ENCODE data around the gene PGBD5.
A peak's percentile ranks its signal among the peaks of the same experiment; 100 is the strongest.

The PGBD5 gene

DNA sequence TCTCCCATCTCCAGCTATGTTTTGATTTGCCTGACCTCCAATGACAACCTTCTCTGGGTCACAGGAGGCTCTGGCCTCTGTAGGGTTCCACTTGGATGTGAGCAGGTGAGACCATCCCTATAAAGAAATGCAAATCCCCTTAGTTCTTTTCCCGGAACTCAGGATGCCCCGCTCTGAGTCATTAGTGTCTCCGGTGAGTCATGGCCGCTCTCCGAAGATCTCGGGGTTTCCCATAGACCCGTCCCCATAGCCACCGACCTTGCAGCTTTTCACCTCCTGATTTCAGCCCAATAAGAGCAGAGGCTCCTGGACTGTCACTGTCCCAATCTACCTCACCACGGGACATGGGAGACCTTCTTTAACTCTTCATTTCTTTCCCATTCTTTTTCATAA, 98.2 kb downstream of the PGBD5 start:
- no peak overlapping the region for H3K4me3 ChIP-seq (replicated peaks; ENCODE audit: low read depth, low read length)
- no peak for DNase-seq (ENCODE audit: low read depth)
- TF ChIP-seq, protein P1, sequence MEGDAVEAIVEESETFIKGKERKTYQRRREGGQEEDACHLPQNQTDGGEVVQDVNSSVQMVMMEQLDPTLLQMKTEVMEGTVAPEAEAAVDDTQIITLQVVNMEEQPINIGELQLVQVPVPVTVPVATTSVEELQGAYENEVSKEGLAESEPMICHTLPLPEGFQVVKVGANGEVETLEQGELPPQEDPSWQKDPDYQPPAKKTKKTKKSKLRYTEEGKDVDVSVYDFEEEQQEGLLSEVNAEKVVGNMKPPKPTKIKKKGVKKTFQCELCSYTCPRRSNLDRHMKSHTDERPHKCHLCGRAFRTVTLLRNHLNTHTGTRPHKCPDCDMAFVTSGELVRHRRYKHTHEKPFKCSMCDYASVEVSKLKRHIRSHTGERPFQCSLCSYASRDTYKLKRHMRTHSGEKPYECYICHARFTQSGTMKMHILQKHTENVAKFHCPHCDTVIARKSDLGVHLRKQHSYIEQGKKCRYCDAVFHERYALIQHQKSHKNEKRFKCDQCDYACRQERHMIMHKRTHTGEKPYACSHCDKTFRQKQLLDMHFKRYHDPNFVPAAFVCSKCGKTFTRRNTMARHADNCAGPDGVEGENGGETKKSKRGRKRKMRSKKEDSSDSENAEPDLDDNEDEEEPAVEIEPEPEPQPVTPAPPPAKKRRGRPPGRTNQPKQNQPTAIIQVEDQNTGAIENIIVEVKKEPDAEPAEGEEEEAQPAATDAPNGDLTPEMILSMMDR (IDR thresholded peaks at IDR 0.05; ENCODE audit: low read length, missing control alignments): no peak

DNA sequence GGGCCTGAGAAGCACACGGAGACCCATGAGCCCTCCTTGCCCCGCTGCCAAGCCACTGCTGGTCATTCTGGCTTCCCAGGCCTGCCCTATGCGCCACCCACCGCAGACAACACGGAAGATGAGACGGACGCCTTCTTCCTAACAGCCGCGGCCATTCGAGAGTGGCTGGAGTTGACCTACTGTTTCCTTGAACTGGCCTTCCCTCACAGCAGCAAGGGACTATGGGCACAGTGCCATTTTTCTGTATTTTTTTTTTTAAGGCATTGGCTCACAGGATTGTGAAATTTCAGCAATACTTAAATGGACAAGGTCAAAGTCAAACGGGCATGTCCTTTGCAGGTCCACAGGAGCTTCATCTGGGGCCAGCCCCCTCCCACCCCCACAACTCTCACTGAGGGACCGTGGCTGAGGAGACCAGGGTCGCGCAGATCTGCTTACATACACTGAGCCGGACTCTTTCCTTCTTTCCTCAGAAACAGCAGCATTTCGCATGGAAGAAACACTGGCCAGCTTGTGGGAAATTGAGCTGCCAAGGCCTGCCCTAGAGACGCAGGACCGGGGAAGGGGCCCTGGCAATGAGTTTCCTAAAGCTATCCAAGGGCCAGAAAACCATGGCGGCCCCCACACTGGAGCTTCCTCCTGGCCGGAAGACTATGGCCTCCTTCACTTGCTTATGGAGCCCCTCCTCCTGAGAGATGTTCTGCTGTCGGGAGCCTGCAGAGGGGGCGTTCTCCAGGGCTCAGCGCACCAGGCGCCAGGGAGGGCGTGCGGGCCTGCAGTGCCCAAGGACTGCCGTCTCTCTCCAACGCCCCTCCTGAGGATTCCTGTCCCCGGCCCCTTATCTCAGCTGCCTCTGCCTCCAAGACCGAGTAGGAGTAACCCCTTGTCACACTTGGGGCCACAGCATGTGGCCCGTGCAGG, 98.9 kb downstream of the PGBD5 start:
- DNase-seq (ENCODE audit: low read depth): peak; percentile 46
- no peak overlapping the region for H3K4me3 ChIP-seq (replicated peaks; ENCODE audit: low read depth, low read length)
- TF ChIP-seq, protein P1 (IDR thresholded peaks at IDR 0.05; ENCODE audit: low read length, missing control alignments): no peak

DNA sequence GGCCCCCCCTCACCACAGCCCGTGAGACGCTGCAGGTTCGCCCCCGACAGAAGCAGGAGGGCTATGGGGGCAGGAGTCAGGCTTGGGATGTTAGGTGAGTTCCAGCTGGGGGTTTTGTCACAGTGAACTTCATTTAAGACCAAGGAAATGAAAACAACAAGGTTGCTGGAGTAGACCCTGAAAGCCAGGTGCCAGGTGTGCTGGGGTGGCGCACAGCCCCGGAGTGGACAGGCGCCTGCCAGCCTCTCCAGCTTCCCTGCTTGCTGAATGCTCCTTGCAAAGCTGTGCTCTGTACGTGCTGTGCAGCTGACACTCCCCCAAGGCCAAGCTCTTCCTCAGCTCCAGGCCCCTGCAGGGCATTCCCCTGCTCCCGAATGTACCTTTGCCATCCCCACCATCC, 102.4 kb downstream of the PGBD5 start:
- H3K4me3 ChIP-seq (replicated peaks; ENCODE audit: low read depth, low read length): no peak overlapping the region
- no peak for DNase-seq (ENCODE audit: low read depth)
- TF ChIP-seq, protein P1 (IDR thresholded peaks at IDR 0.05; ENCODE audit: low read length, missing control alignments): no peak

DNA sequence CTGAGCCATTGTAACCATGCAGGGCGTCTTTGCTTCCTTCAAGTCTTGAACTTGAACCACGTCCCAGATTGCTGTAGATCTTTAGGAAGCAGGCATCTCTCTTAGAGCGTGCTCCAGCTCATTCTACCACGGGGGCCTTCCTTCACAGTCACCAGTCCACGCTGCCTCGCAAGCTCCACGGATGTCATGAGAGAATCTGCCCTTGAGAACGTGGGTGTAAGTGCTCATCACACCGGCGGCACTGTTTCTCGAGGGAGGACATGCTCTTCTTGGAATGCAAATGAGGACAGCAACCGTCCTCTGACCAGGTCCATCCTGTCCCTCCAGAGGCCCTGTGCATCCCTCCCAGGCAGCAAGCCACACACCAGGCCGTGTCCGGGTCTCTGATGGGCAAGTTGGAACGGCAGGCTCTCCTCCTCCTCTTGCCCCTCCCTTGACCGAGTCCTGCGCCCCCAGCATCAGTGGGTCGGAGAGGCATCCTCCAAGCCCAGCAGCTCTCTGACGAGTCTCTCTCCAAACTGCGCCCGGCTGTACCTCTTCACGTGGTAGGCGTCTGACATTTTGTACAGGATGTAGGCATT, 103.1 kb downstream of the PGBD5 start:
- TF ChIP-seq, protein P1 (IDR thresholded peaks at IDR 0.05; ENCODE audit: low read length, missing control alignments): no peak
- DNase-seq (ENCODE audit: low read depth): no peak
- no peak overlapping the region for H3K4me3 ChIP-seq (replicated peaks; ENCODE audit: low read depth, low read length)

DNA sequence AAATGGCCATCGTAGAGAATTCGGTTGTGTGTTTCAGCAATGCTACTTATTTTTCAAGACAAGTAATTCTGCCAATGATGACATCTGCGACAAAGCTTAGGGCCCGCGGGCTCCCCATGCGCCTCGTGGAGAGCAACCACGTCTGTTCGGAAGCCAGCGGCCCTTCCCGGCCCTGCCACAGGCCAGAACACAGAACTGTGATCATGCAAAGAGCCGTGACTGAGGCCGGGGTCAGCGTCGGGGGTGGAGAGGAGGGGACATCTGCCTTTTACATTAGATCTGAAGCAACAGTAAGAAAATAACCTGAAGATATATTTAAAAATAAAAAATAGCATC, 103.7 kb downstream of the PGBD5 start:
- DNase-seq (ENCODE audit: low read depth): no peak
- no peak overlapping the region for H3K4me3 ChIP-seq (replicated peaks; ENCODE audit: low read depth, low read length)
- TF ChIP-seq, protein P1 (IDR thresholded peaks at IDR 0.05; ENCODE audit: low read length, missing control alignments): no peak

DNA sequence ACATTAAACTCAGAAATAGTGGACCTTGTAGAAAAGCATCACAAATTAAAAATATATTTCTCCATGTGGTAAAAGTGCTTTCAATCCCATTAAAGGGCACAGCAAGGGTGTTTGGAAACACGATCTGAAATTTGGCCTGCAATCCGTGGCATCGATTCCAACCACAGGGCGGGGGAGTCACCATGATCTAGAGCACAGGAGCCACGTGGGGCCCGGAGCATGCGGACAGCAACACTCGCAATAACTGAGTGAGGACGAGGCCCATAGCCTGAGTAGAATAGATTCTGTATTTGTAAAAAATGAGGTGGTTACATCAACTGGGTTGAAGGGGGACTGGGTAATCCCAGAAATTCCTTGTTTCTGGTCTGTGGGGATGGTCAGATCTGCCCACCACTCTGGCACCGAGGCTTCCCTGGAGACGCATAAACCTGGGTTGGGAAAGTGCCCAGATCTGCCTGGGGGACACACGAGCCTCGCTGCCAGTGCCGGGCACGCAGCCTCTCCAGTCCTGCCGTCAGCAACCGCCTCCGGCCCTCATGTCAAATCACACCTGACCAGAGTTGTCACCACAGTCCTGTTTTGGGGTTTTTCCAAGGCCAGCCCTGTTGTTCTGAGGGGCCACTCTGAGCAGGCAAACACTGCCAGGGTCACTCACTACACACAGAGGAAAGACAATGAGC, 104.3 kb downstream of the PGBD5 start:
- DNase-seq (ENCODE audit: low read depth): no peak
- H3K4me3 ChIP-seq (replicated peaks; ENCODE audit: low read depth, low read length): no peak overlapping the region
- TF ChIP-seq, protein P1 (IDR thresholded peaks at IDR 0.05; ENCODE audit: low read length, missing control alignments): no peak

Measured in fibroblast of pulmonary artery (primary cell).